Measurements from ENCODE around the gene LTBP1. TPM values are rescaled to one million over a fixed set of nuclear protein-coding genes. Genes with fewer than 3 reads are reported as not detected.
"Not testable (repeated sequence)": the region's sequence is repeated elsewhere in the genome, so short reads cannot be mapped to it uniquely, and the experiment has no call there.

Gene LTBP1
- total RNA-seq (2014; rRNA removed; shearing (Covaris generic)), result 19.6 and 27.4 TPM in 2 replicates

- DNase-seq, result peak; percentile 86
- no peaks in the 10 kb centered on the region for H3K27me3 ChIP-seq (ENCODE audit: control insufficient read depth, insufficient read depth, low read length)
- no peaks in the 10 kb centered on the region for H3K36me3 ChIP-seq (replicated peaks; ENCODE audit: control insufficient read depth, insufficient read depth, low read length)
- peak within 1 kb of the TSS; percentile 57 for H3K4me3 ChIP-seq (ENCODE audit: insufficient read depth, low read depth, low read length)
Measured at GRCh38 chr2:32946314-32947075, at the start of gene LTBP1. TSS of gene LTBP1 (plus strand) at chr2:32946953. CDS start at chr2:32947325, 372 bp downstream.

- no peaks in the 10 kb centered on the region for H3K27me3 ChIP-seq (ENCODE audit: control insufficient read depth, insufficient read depth, low read length)
- no peaks in the 10 kb centered on the region for H3K36me3 ChIP-seq (replicated peaks; ENCODE audit: control insufficient read depth, insufficient read depth, low read length)
- no peak for DNase-seq
- no peak overlapping the region for H3K4me3 ChIP-seq (ENCODE audit: insufficient read depth, low read depth, low read length)
Measured at GRCh38 chr2:32900246-32900973, 46.3 kb upstream of the LTBP1 start.

DNA sequence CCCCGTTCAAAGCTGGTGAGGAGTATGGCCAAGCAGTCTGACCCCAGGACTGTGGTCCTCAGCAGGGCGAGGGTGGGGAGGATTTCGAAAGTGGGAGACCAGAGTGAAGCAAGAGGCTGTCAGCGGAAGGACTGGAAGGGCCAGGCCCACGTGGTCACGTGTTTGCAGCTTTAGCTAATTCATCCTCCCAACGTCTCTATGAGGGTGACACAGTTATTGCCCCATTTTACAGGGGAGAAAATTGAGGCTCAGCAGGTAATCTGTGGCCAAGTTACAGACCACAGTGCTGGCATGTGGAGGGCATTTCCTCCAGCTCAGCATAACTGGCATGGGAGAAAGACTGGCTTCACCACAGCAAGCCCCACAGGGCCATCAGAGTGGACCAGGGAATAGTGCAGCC lies 45.4 kb upstream of the LTBP1 start:
- Histone ChIP-seq H3K4me3 (ENCODE audit: insufficient read depth, low read depth, low read length) (no peak overlapping the region), H3K27me3 (ENCODE audit: control insufficient read depth, insufficient read depth, low read length) (no peaks in the 10 kb centered on the region)

GRCh38 chr2:32902174-32902573 lies 44.6 kb upstream of the LTBP1 start:
- DNase-seq, result no peak
- H3K36me3 ChIP-seq (replicated peaks; ENCODE audit: control insufficient read depth, insufficient read depth, low read length), result no peaks in the 10 kb centered on the region
- no peaks in the 10 kb centered on the region for H3K27me3 ChIP-seq (ENCODE audit: control insufficient read depth, insufficient read depth, low read length)
- no peak overlapping the region for H3K4me3 ChIP-seq (ENCODE audit: insufficient read depth, low read depth, low read length)

More for the DNA sequence above, 45.4 kb upstream of the LTBP1 start:
- H3K36me3 ChIP-seq (replicated peaks; ENCODE audit: control insufficient read depth, insufficient read depth, low read length), result no peaks in the 10 kb centered on the region
- DNase-seq, result no peak

GRCh38 chr2:32902986-32903385 lies 43.8 kb upstream of the LTBP1 start:
- Histone ChIP-seq H3K36me3 (replicated peaks; ENCODE audit: control insufficient read depth, insufficient read depth, low read length) (no peaks in the 10 kb centered on the region), H3K27me3 (ENCODE audit: control insufficient read depth, insufficient read depth, low read length) (no peaks in the 10 kb centered on the region), H3K4me3 (ENCODE audit: insufficient read depth, low read depth, low read length) (no peak overlapping the region)
- no peak for DNase-seq

DNA sequence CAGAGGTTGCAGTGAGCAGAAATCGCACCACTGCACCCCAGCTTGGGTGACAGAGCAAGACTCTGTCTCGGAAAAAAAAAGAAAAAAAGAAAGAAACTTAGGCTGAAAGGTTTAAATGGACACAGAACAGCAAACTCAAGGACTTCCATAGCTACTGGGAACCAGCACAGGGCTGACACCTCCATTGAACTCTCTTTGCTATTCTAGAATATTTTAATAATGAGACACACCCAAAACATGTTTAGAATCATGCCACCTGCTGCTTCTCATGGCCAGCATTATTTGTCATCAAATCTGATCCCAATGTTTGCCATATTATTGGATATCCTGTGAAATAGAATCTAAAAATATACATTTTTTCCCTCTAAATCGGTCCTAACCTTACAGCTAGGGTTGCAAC lies 42.7 kb upstream of the LTBP1 start:
- no peak overlapping the region for H3K4me3 ChIP-seq (ENCODE audit: insufficient read depth, low read depth, low read length)
- H3K36me3 ChIP-seq (replicated peaks; ENCODE audit: control insufficient read depth, insufficient read depth, low read length), result no peaks in the 10 kb centered on the region
- no peaks in the 10 kb centered on the region for H3K27me3 ChIP-seq (ENCODE audit: control insufficient read depth, insufficient read depth, low read length)
- DNase-seq, result no peak

DNA sequence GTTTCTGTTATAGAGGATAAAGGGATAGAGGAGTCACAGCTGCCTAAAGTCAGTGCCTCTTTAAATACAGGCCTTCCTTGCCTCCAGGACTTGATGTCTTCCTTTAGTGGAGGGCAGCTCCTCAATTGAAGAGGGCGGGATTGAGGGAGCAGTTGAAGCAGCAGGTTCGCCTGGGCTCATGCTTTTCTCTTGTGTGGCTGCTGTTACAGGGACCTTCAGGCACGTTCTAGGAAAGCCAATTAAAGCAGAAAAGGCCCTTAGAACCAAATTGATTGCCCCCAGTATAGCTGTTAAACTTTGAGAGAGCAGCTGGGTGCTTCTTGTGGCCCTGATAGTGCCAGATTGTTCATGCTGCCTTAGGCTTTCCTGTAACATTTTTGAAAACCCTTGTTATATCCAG lies 42.0 kb upstream of the LTBP1 start:
- no peak for DNase-seq
- H3K27me3 ChIP-seq (ENCODE audit: control insufficient read depth, insufficient read depth, low read length), result no peaks in the 10 kb centered on the region
- H3K4me3 ChIP-seq (ENCODE audit: insufficient read depth, low read depth, low read length), result no peak overlapping the region

GRCh38 chr2:32905270-32905669 lies 41.5 kb upstream of the LTBP1 start:
- DNase-seq, result no peak
- Histone ChIP-seq H3K36me3 (replicated peaks; ENCODE audit: control insufficient read depth, insufficient read depth, low read length) (no peaks in the 10 kb centered on the region), H3K4me3 (ENCODE audit: insufficient read depth, low read depth, low read length) (no peak overlapping the region), H3K27me3 (ENCODE audit: control insufficient read depth, insufficient read depth, low read length) (no peaks in the 10 kb centered on the region)

More for the DNA sequence above, 42.0 kb upstream of the LTBP1 start:
- H3K36me3 ChIP-seq (replicated peaks; ENCODE audit: control insufficient read depth, insufficient read depth, low read length), result no peaks in the 10 kb centered on the region

GRCh38 chr2:32910883-32911598 lies 35.7 kb upstream of the LTBP1 start:
- no peak overlapping the region for H3K4me3 ChIP-seq (ENCODE audit: insufficient read depth, low read depth, low read length)
- H3K36me3 ChIP-seq (replicated peaks; ENCODE audit: control insufficient read depth, insufficient read depth, low read length), result no peaks in the 10 kb centered on the region
- DNase-seq, result no peak
- H3K27me3 ChIP-seq (ENCODE audit: control insufficient read depth, insufficient read depth, low read length), result no peaks in the 10 kb centered on the region

GRCh38 chr2:32915694-32916093 lies 31.1 kb upstream of the LTBP1 start:
- no peaks in the 10 kb centered on the region for H3K27me3 ChIP-seq (ENCODE audit: control insufficient read depth, insufficient read depth, low read length)
- H3K36me3 ChIP-seq (replicated peaks; ENCODE audit: control insufficient read depth, insufficient read depth, low read length), result no peaks in the 10 kb centered on the region
- DNase-seq, result no peak
- H3K4me3 ChIP-seq (ENCODE audit: insufficient read depth, low read depth, low read length), result no peak overlapping the region

- no peak for DNase-seq
- no peaks in the 10 kb centered on the region for H3K36me3 ChIP-seq (replicated peaks; ENCODE audit: control insufficient read depth, insufficient read depth, low read length)
- no peaks in the 10 kb centered on the region for H3K27me3 ChIP-seq (ENCODE audit: control insufficient read depth, insufficient read depth, low read length)
Measured at GRCh38 chr2:32918774-32919173, 28.0 kb upstream of the LTBP1 start.

GRCh38 chr2:32919901-32920300 lies 26.9 kb upstream of the LTBP1 start:
- not testable (repeated sequence) for H3K4me3 ChIP-seq (ENCODE audit: insufficient read depth, low read depth, low read length); DNase-seq; H3K27me3 ChIP-seq (ENCODE audit: control insufficient read depth, insufficient read depth, low read length); H3K36me3 ChIP-seq (replicated peaks; ENCODE audit: control insufficient read depth, insufficient read depth, low read length)

More at GRCh38 chr2:32918774-32919173, 28.0 kb upstream of the LTBP1 start:
- H3K4me3 ChIP-seq (ENCODE audit: insufficient read depth, low read depth, low read length), result no peak overlapping the region

- not testable (repeated sequence) for H3K27me3 ChIP-seq (ENCODE audit: control insufficient read depth, insufficient read depth, low read length); DNase-seq; H3K4me3 ChIP-seq (ENCODE audit: insufficient read depth, low read depth, low read length)
Measured at GRCh38 chr2:32921486-32921885, 25.3 kb upstream of the LTBP1 start.

DNA sequence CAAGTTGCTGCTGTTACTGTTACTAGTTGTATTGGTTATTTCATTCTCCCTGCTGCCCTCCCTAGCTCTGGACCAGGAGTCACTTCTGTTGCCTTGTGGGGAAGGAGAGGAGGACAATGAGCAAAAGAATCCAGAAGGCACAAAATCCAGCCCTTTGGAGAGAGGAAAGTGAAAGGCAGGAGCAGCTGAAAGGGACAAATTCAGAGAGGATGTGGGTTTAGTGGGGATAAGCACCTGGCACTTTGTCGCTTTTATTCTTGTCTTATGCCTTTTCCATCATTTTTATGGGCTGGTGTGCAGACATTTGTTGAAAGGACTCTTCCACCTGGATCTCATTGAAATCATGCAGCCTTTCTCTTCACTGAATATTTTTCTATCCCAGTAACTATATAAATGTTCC lies 24.3 kb upstream of the LTBP1 start:
- no peak for DNase-seq
- H3K27me3 ChIP-seq (ENCODE audit: control insufficient read depth, insufficient read depth, low read length), result no peaks in the 10 kb centered on the region
- no peaks in the 10 kb centered on the region for H3K36me3 ChIP-seq (replicated peaks; ENCODE audit: control insufficient read depth, insufficient read depth, low read length)
- H3K4me3 ChIP-seq (ENCODE audit: insufficient read depth, low read depth, low read length), result no peak overlapping the region

More at GRCh38 chr2:32921486-32921885, 25.3 kb upstream of the LTBP1 start:
- H3K36me3 ChIP-seq (replicated peaks; ENCODE audit: control insufficient read depth, insufficient read depth, low read length), result not testable (repeated sequence)
